DOHH2 (cell line): ENCODE results near the gene PDIA3.

Experiments
- CTCF ChIP-seq: fragments of 200-600 bp; sonication (generic); IDR thresholded peaks from one replicate; pipeline ENCODE4 v1.5.1; 2014; ENCODE audit warnings: antibody characterized with exemption, mild to moderate bottlenecking, low read depth, low read length; ENCODE audit not compliant: poor library complexity, severe bottlenecking
- EZH2phosphoT487 ChIP-seq: fragments of 200-600 bp; sonication (generic); IDR thresholded peaks from 2 replicates; pipeline ENCODE4 v1.6.1; 2017; ENCODE audit warnings: borderline replicate concordance, mild to moderate bottlenecking, antibody characterized with exemption, low read length, moderate library complexity, mixed read lengths

DNA sequence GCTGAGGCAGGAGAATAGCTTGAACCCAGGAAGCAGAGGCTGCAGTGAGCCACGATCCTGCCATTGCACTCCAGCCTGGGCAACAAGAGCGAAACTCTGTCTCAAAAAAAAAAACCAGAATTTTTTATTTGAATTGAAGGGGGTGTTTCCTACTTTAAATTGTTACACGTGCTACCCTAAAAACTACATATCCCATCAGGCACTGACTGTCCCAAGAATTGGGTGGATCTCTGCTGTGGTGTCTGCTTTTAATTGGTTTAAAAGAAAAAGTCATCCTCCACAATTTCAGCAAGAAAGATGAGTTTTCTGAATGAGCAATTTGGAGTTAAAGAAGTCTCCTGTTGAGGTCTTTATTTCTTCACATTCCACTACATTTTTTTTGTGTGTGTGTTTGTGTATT, 2.1 kb downstream of the PDIA3 start:
- TF ChIP-seq CTCF (no peak), EZH2phosphoT487 (no peak)
